HCT116 (cell line): ENCODE measurements around the gene NIM1K. TPM values are rescaled to one million over a fixed set of nuclear protein-coding genes. Genes with fewer than 3 reads are reported as not detected.

Experiments
- ATAC-seq: fragments of 200-7000 bp; cut with Tn5 transposase; 2 replicates; pipeline ENCODE4 v1.9.1; 2020; ENCODE audit warnings: mild to moderate bottlenecking, moderate library complexity
- BruUV-seq: library from RNA; stranded (reverse); fragments of 400-500 nt; replicated peaks from 2 replicates; lab custom pipeline; 2021; lab: Mats Ljungman, UMichigan
- CTCF ChIA-PET: fragments of 300-600 bp; sonication (Branson Sonifier 250); formaldehyde crosslinking; loops from one replicate; lab custom pipeline; 2021; ENCODE audit warnings: antibody characterized with exemption; lab: Charles Lee
- POLR2A ChIA-PET: fragments of 300-600, 350-600 bp; sonication (Branson Sonifier 250); formaldehyde crosslinking; loops from one replicate; lab custom pipeline; 2021; ENCODE audit warnings: antibody characterized with exemption; lab: Charles Lee
- RAD21 ChIA-PET, 2 experiments: fragments of 300-600 bp; sonication (Branson Sonifier 250); formaldehyde crosslinking; loops; one replicate each; lab custom pipeline; 2023; ENCODE audit warnings: low total read pairs in 2 of 2; ENCODE audit not compliant: uncharacterized antibody in 2 of 2, unreplicated experiment in 2 of 2, low non-redundant PET in 1 of 2; lab: Charles Lee
- DNase-seq: peaks from one replicate; pipeline ENCODE4 v3.0.0-alpha.2; 2010; ENCODE audit warnings: low read depth, low spot score
- H2AFZ ChIP-seq: fragments of 200-600 bp; shearing (Covaris generic), sonication (generic); 2 replicates; pipeline ENCODE4 v1.6.1; 2017; ENCODE audit warnings: low read depth, mixed run types, mixed read lengths, antibody characterized with exemption, low read length; ENCODE audit not compliant: poor library complexity, severe bottlenecking
- H3K27ac ChIP-seq: 2 replicates; pipeline ENCODE4 v1.5.1; 2012; ENCODE audit warnings: low read depth, low read length
- H3K27me3 ChIP-seq: fragments of 200-600 bp; sonication (generic); 2 replicates; pipeline ENCODE4 v1.6.1; 2016; ENCODE audit warnings: mixed run types, low read length, mixed read lengths; ENCODE audit not compliant: insufficient read depth
- H3K36me3 ChIP-seq, 2 experiments: fragments of 200-500 bp in 1 of 2; fragments of 200-600 bp in 1 of 2; sonication (Bioruptor generic) in 1 of 2; sonication (generic) in 1 of 2; 2 replicates each; pipeline versions ENCODE4 v1.5.1 to v1.6.1; 2014 to 2016; ENCODE audit warnings: low read length in 2 of 2, inconsistent platforms in 1 of 2, mixed read lengths in 1 of 2, mixed run types in 1 of 2; ENCODE audit not compliant: insufficient read depth in 2 of 2, control insufficient read depth in 1 of 2
- H3K4me1 ChIP-seq, 2 experiments: fragments of 200-600 bp in 1 of 2; sonication (generic) in 1 of 2; 2 replicates each; pipeline versions ENCODE4 v1.5.1 to v1.6.1; 2012 to 2017; ENCODE audit warnings: low read length in 2 of 2, inconsistent platforms in 1 of 2, mild to moderate bottlenecking in 1 of 2, mixed read lengths in 1 of 2, mixed run types in 1 of 2, moderate library complexity in 1 of 2; ENCODE audit not compliant: insufficient read depth in 2 of 2, control insufficient read depth in 1 of 2
- H3K4me2 ChIP-seq: fragments of 200-600 bp; sonication (generic); 2 replicates; pipeline ENCODE4 v1.6.1; 2017; ENCODE audit warnings: mixed run types, low read length, mixed read lengths
- H3K4me3 ChIP-seq, 2 experiments: fragments of 200-600 bp in 1 of 2; sonication (generic) in 1 of 2; replicated peaks in 1 of 2; 2 replicates each; pipeline ENCODE4 v1.5.1; 2011 to 2016; ENCODE audit warnings: low read length in 2 of 2, control low read depth in 1 of 2, low read depth in 1 of 2, mild to moderate bottlenecking in 1 of 2, mixed read lengths in 1 of 2, mixed run types in 1 of 2
- H3K79me2 ChIP-seq: fragments of 200-600 bp; sonication (generic); 2 replicates; pipeline ENCODE4 v1.6.1; 2017; ENCODE audit warnings: mild to moderate bottlenecking, mixed run types, low read length, moderate library complexity, mixed read lengths; ENCODE audit not compliant: insufficient read depth
- H3K9ac ChIP-seq: fragments of 200-600 bp; sonication (generic); 2 replicates; pipeline ENCODE4 v1.6.1; 2016; ENCODE audit warnings: low read length, mixed read lengths
- H3K9me2 ChIP-seq: fragments of 200-600 bp; sonication (generic), shearing (Covaris generic); 2 replicates; pipeline ENCODE4 v1.6.1; 2017; ENCODE audit warnings: mixed run types, mild to moderate bottlenecking, moderate library complexity; ENCODE audit not compliant: insufficient read depth
- H3K9me3 ChIP-seq, 2 experiments: fragments of 200-500 bp in 1 of 2; fragments of 200-600 bp in 1 of 2; sonication (Bioruptor generic) in 1 of 2; sonication (generic) in 1 of 2; 2 replicates each; pipeline ENCODE4 v1.6.1; 2014 to 2017; ENCODE audit warnings: low read length in 2 of 2, mixed read lengths in 2 of 2, inconsistent platforms in 1 of 2, low read depth in 1 of 2, mild to moderate bottlenecking in 1 of 2, mixed run types in 1 of 2, moderate library complexity in 1 of 2; ENCODE audit not compliant: control insufficient read depth in 1 of 2, insufficient read depth in 1 of 2
- H4K20me1 ChIP-seq: fragments of 200-600 bp; sonication (generic), shearing (Covaris generic); 2 replicates; pipeline ENCODE4 v1.6.1; 2017; ENCODE audit warnings: mixed run types, mild to moderate bottlenecking, moderate library complexity; ENCODE audit not compliant: insufficient read depth
- EZH2 ChIP-seq: fragments of 200-600 bp; sonication (generic); IDR thresholded peaks from 2 replicates; pipeline ENCODE4 v1.6.1; 2017; ENCODE audit warnings: antibody characterized with exemption, mixed run types
- FOSL1 ChIP-seq: IDR thresholded peaks from 2 replicates; pipeline ENCODE4 v1.6.1; 2012; ENCODE audit warnings: low read depth
- JUND ChIP-seq: IDR thresholded peaks from 2 replicates; pipeline ENCODE4 v1.6.1; 2012
- MAX ChIP-seq: IDR thresholded peaks from 2 replicates; pipeline ENCODE4 v1.6.1; 2012
- REST ChIP-seq: IDR thresholded peaks from 2 replicates; pipeline ENCODE4 v1.6.1; 2012; ENCODE audit warnings: low read depth
- SIN3A ChIP-seq: IDR thresholded peaks from 2 replicates; pipeline ENCODE4 v1.6.1; 2012; ENCODE audit warnings: low read depth
- TCF7L2 ChIP-seq: IDR thresholded peaks from 2 replicates; pipeline ENCODE4 v1.7.0; 2011; ENCODE audit warnings: borderline replicate concordance, inconsistent platforms; ENCODE audit not compliant: insufficient read depth, insufficient read length; ENCODE audit errors: extremely low read depth
- intact Hi-C: fragments of 100-400 bp; cut with micrococcal nuclease; formaldehyde crosslinking; loops from 2 replicates; pipeline ENCODE4 v1.10.0; 2022
- total RNA-seq: library from RNA; stranded (reverse); gene quantifications from one replicate; pipeline ENCODE4 v1.2.1, GENCODE V29; 2021; ENCODE audit not compliant: unreplicated experiment

The NIM1K gene
- total RNA-seq, 1 experiment from 2014 or later, result 0.44 TPM

DNA sequence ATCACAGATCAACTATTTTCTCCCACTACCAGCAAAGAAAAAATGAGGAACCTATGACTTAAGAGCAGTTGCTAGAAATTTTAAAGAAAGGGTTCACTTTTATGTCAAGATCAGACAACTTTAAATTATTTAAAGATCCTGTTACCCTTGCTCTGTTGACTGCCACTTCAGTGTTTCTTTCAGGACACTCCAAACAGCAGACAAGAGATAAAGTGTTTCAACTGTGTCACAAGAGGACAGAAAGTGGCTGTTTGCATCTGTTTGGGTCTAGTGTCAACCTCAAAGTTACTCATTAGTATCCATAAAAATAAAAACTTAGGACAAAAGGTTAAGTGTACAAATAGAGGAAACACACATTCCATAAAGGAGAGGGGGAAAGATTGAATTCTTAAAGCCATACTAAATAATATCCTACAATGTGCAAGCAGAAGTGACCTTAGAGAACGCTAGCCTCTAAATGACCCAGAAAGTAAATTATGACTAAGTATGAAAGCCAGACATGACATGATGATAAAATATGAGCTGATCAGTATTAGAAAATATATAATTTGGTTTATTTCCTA is 96.3 kb downstream of the NIM1K start:
- Histone ChIP-seq H3K4me2 (no peak overlapping the region), H3K79me2 (no peaks in the 10 kb centered on the region), H2AFZ (no peak overlapping the region), H3K4me1 (no peaks in the 10 kb centered on the region), H3K9ac (no peak overlapping the region), H3K27me3 (no peaks in the 10 kb centered on the region), H3K4me3 (no peak overlapping the region), H3K9me3 (no peaks in the 10 kb centered on the region), H3K9me2 (no peaks in the 10 kb centered on the region), H4K20me1 (no peaks in the 10 kb centered on the region), H3K27ac (no peak overlapping the region), H3K36me3 (peaks cover 15 to 20% of the 10 kb centered on the region in 2 experiments; a peak in 2 of 4 replicates)
- DNase-seq (no peak), ATAC-seq (no peak)
- TF ChIP-seq TCF7L2, result no peak
- TF ChIP-seq MAX, result no peak
- no peak for TF ChIP-seq SIN3A
- TF ChIP-seq JUND, result no peak
- no peak for TF ChIP-seq REST
- TF ChIP-seq FOSL1, result no peak
- TF ChIP-seq EZH2, result no peak
- CTCF ChIA-PET, result no interaction called here
- RAD21 ChIA-PET, result no interaction called here
- POLR2A ChIA-PET, result no interaction called here
- BruUV-seq, result no TSS peak
- intact Hi-C loops, result no loop called here
